Measurements from ENCODE around the gene PLEKHG4B.

DNA sequence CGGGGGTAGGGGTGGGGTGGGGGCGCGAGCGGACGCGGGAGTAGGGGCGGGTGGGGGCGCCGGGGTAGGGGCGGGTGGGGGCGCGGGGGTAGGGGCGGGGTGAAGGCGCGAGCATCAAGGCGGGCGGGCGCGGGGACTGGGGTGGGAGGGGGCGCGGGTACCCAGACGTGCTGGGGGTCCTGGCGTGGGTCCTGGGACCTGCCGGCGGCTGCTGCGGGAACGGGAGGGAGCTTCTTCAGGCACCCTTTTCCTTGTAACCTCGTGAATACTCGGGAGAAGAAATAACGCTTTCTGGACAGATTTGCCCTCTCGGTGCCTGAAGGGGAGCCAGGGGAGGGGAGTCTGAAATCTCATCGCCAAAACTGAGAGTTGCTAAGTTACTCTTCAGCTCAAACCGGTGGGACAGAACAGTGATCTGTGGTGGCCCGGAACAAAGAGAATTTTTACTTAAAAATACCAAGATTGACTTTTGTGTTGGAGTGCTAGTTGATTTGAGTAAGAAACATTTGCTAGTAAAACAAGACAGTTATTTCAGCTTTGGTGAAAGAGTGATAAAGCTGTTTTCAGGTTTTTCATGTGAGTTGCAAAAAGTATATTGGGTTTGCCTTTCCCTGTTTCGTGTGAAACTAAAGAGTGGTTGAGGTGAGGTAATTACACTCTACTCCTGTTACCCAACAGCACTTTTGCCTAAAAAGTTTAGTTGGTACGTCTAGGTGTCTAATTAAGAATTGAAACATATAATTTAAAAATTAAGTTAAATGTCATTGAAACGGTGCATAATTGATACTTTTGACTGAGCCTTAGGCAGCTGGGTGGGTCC is 643 bp downstream of the PLEKHG4B start:
- TF ChIP-seq, protein P1, sequence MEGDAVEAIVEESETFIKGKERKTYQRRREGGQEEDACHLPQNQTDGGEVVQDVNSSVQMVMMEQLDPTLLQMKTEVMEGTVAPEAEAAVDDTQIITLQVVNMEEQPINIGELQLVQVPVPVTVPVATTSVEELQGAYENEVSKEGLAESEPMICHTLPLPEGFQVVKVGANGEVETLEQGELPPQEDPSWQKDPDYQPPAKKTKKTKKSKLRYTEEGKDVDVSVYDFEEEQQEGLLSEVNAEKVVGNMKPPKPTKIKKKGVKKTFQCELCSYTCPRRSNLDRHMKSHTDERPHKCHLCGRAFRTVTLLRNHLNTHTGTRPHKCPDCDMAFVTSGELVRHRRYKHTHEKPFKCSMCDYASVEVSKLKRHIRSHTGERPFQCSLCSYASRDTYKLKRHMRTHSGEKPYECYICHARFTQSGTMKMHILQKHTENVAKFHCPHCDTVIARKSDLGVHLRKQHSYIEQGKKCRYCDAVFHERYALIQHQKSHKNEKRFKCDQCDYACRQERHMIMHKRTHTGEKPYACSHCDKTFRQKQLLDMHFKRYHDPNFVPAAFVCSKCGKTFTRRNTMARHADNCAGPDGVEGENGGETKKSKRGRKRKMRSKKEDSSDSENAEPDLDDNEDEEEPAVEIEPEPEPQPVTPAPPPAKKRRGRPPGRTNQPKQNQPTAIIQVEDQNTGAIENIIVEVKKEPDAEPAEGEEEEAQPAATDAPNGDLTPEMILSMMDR (IDR thresholded peaks at IDR 0.05 in 2 of 3, conservative IDR thresholded peaks at IDR 0.05 in 1 of 3; ENCODE audit: borderline replicate concordance in 1 of 3, insufficient read depth in 1 of 3, low read depth in 2 of 3, low read length in 2 of 3): no peak
- TF ChIP-seq EZH2 (IDR thresholded peaks at IDR 0.05) (no peak), ZNF274 (IDR thresholded peaks at IDR 0.05; ENCODE audit: low read depth, low read length) (no peak), POLR2A (IDR thresholded peaks at IDR 0.05; ENCODE audit: borderline replicate concordance, extremely low read depth, insufficient read depth, insufficient read length) (no peak), TCF7L2 (IDR thresholded peaks at IDR 0.05; ENCODE audit: borderline replicate concordance, extremely low read depth, insufficient read depth, insufficient read length) (no peak), FOSL1 (IDR thresholded peaks at IDR 0.05; ENCODE audit: low read depth) (no peak), EGR1 (IDR thresholded peaks at IDR 0.05; ENCODE audit: low read depth) (no peak), SIN3A (IDR thresholded peaks at IDR 0.05; ENCODE audit: low read depth) (no peak), YY1 (IDR thresholded peaks at IDR 0.05; ENCODE audit: extremely low read depth, insufficient replicate concordance, low read depth, low read length) (no peak), MAX (IDR thresholded peaks at IDR 0.05) (no peak), POLR2AphosphoS5 (IDR thresholded peaks at IDR 0.05; ENCODE audit: low read depth, low read length) (no peak), ZFX (IDR thresholded peaks at IDR 0.05) (no peak), ZBTB33 (IDR thresholded peaks at IDR 0.05; ENCODE audit: extremely low read depth, insufficient replicate concordance, low read length) (no peak)
- TF ChIP-seq, protein P2, sequence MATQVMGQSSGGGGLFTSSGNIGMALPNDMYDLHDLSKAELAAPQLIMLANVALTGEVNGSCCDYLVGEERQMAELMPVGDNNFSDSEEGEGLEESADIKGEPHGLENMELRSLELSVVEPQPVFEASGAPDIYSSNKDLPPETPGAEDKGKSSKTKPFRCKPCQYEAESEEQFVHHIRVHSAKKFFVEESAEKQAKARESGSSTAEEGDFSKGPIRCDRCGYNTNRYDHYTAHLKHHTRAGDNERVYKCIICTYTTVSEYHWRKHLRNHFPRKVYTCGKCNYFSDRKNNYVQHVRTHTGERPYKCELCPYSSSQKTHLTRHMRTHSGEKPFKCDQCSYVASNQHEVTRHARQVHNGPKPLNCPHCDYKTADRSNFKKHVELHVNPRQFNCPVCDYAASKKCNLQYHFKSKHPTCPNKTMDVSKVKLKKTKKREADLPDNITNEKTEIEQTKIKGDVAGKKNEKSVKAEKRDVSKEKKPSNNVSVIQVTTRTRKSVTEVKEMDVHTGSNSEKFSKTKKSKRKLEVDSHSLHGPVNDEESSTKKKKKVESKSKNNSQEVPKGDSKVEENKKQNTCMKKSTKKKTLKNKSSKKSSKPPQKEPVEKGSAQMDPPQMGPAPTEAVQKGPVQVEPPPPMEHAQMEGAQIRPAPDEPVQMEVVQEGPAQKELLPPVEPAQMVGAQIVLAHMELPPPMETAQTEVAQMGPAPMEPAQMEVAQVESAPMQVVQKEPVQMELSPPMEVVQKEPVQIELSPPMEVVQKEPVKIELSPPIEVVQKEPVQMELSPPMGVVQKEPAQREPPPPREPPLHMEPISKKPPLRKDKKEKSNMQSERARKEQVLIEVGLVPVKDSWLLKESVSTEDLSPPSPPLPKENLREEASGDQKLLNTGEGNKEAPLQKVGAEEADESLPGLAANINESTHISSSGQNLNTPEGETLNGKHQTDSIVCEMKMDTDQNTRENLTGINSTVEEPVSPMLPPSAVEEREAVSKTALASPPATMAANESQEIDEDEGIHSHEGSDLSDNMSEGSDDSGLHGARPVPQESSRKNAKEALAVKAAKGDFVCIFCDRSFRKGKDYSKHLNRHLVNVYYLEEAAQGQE (IDR thresholded peaks at IDR 0.05; ENCODE audit: low read depth): no peak

All from HCT116 (cell line).